GM12878 (cell line): Measurements from ENCODE around the gene SFR1. TPM values are rescaled to one million over a fixed set of nuclear protein-coding genes. Genes with fewer than 3 reads are reported as not detected.
A peak's percentile ranks its signal among the peaks of the same experiment; 100 is the strongest.

Experiments used
- BACH1 ChIP-seq: fragments of 450-650 bp; IDR thresholded peaks from 2 replicates; pipeline ENCODE4 v1.6.1; 2017; ENCODE audit warnings: mild to moderate bottlenecking, borderline replicate concordance
- CHD1 ChIP-seq: IDR thresholded peaks from 2 replicates; pipeline ENCODE4 v1.6.1; 2012; ENCODE audit warnings: low read depth, low read length, improper control_type of control experiment
- CREB1 ChIP-seq: IDR thresholded peaks from 2 replicates; pipeline ENCODE4 v1.6.1; 2012; ENCODE audit warnings: low read depth, mild to moderate bottlenecking, inconsistent platforms
- DPF2 ChIP-seq: fragments of 450-650 bp; IDR thresholded peaks from 2 replicates; pipeline ENCODE4 v1.6.1; 2017; ENCODE audit warnings: mild to moderate bottlenecking
- ESRRA ChIP-seq: IDR thresholded peaks from 2 replicates; pipeline ENCODE4 v1.6.1; 2012; ENCODE audit warnings: mild to moderate bottlenecking, low read length, improper control_type of control experiment
- FOXM1 ChIP-seq: IDR thresholded peaks from 2 replicates; pipeline ENCODE4 v1.6.1; 2012; ENCODE audit warnings: low read depth, mild to moderate bottlenecking, inconsistent platforms, low read length, moderate library complexity
- GABPA ChIP-seq: IDR thresholded peaks from 2 replicates; pipeline ENCODE4 v1.6.1; 2014; ENCODE audit warnings: antibody characterized with exemption, low read depth, mild to moderate bottlenecking, inconsistent platforms
- HCFC1 ChIP-seq: fragments of 150-350 bp; IDR thresholded peaks from 2 replicates; pipeline ENCODE4 v1.6.1; 2014; ENCODE audit warnings: low read length
- HDGF ChIP-seq: fragments of 450-650 bp; IDR thresholded peaks from 2 replicates; pipeline ENCODE4 v1.6.1; 2016; ENCODE audit warnings: antibody characterized with exemption
- HSF1 ChIP-seq: fragments of 150-350 bp; IDR thresholded peaks from 2 replicates; pipeline ENCODE4 v1.6.1; 2014; ENCODE audit warnings: mild to moderate bottlenecking, low read depth, low read length
- IKZF1 ChIP-seq: fragments of 450-650 bp; conservative IDR thresholded peaks from 2 replicates; pipeline ENCODE4 v1.6.1; 2017; ENCODE audit warnings: antibody characterized with exemption, mild to moderate bottlenecking
- MLLT1 ChIP-seq: fragments of 450-650 bp; IDR thresholded peaks from 2 replicates; pipeline ENCODE4 v1.6.1; 2016; ENCODE audit warnings: mild to moderate bottlenecking
- NFYB ChIP-seq: IDR thresholded peaks from 2 replicates; pipeline ENCODE4 v1.6.1; 2011; ENCODE audit warnings: low read depth, mild to moderate bottlenecking, low read length, improper control_type of control experiment, moderate library complexity; ENCODE audit not compliant: insufficient read depth
- RELA ChIP-seq: fragments of 450-650 bp; IDR thresholded peaks from 2 replicates; pipeline ENCODE4 v1.8.0; 2014; ENCODE audit warnings: borderline replicate concordance; ENCODE audit not compliant: partially characterized antibody
- SMARCA5 ChIP-seq: fragments of 450-650 bp; IDR thresholded peaks from 2 replicates; pipeline ENCODE4 v1.6.1; 2017; ENCODE audit warnings: mild to moderate bottlenecking
- SMC3 ChIP-seq: IDR thresholded peaks from 2 replicates; pipeline ENCODE4 v1.6.1; 2011; ENCODE audit warnings: low read length, improper control_type of control experiment, borderline replicate concordance
- TBL1XR1 ChIP-seq: IDR thresholded peaks from 2 replicates; pipeline ENCODE4 v1.6.1; 2012; ENCODE audit warnings: low read depth, low read length, improper control_type of control experiment
- USF2 ChIP-seq: IDR thresholded peaks from 2 replicates; pipeline ENCODE4 v1.6.1; 2011; ENCODE audit warnings: low read depth, low read length, improper control_type of control experiment, borderline replicate concordance
- YY1 ChIP-seq: IDR thresholded peaks from 2 replicates; pipeline ENCODE4 v1.6.1; 2011; ENCODE audit warnings: low read depth, mild to moderate bottlenecking, low read length
- ZBTB33 ChIP-seq: fragments of 450-650 bp; IDR thresholded peaks from 2 replicates; pipeline ENCODE4 v1.6.1; 2017; ENCODE audit warnings: mild to moderate bottlenecking
- ZNF592 ChIP-seq: fragments of 450-650 bp; IDR thresholded peaks from 2 replicates; pipeline ENCODE4 v1.6.1; 2017; ENCODE audit warnings: mild to moderate bottlenecking, moderate library complexity
- polyA plus RNA-seq, 11 experiments: library from polyadenylated mRNA; depleted of rRNA in 4 of 11; unstranded in 6 of 11; stranded (reverse) in 5 of 11; fragments of >200 nt; fragmentation: Nextera tagmentation in 4 of 11; fragmentation: Illumina TruSeq in 1 of 11; extraction: Ambion mirVana in 4 of 11; extraction: Trizol in 1 of 11; gene quantifications; 1 replicate in 1 of 11; 2 replicates in 10 of 11; pipeline versions ENCODE4 v1.2.1 to v1.2.3, GENCODE V29; 2011 to 2016; ENCODE audit warnings: inconsistent platforms in 2 of 11, missing spikeins in 2 of 11, low read depth in 1 of 11
- total RNA-seq, 4 experiments: library from RNA; depleted of rRNA in 3 of 4; stranded (reverse); fragments of >200 nt in 3 of 4; fragmentation: Illumina TruSeq in 1 of 4; extraction: Trizol in 1 of 4; gene quantifications; 2 replicates each; pipeline versions ENCODE4 v1.2.1 to v1.2.3, GENCODE V29; 2013 to 2021

The SFR1 gene
- total and polyA plus RNA-seq, 10 of the 15 experiments (the other 5 are each of a cell fraction or from before 2014, with no cell fraction given): 6.9 to 31.5 (median 14.9) TPM

- peak; percentile 92 for TF ChIP-seq YY1
- no peak; the same call in 1 of the 2 replicates for TF ChIP-seq DPF2
- 0 out of 2 replicates have a peak, but pooled peaks have one; percentile 41 for TF ChIP-seq CREB1
- peak; percentile 19; the same call in 1 of the 2 replicates for TF ChIP-seq BACH1
- TF ChIP-seq ZNF592: no peak
- no peak for TF ChIP-seq USF2
- 0 out of 2 replicates have a peak, but pooled peaks have one; percentile 39 for TF ChIP-seq TBL1XR1
- TF ChIP-seq NFYB: peak; percentile 87
- TF ChIP-seq ESRRA: peak; percentile 8; the same call in 1 of the 2 replicates
- peak; percentile 15; the same call in 1 of the 2 replicates for TF ChIP-seq HCFC1
- 0 out of 2 replicates have a peak, but pooled peaks have one; percentile 13 for TF ChIP-seq FOXM1
- 0 out of 2 replicates have a peak, but pooled peaks have one; percentile 75 for TF ChIP-seq SMARCA5
- no peak for TF ChIP-seq HSF1
- peak; percentile 27; the same call in 1 of the 2 replicates for TF ChIP-seq SMC3
- peak; percentile 36 for TF ChIP-seq RELA
- no peak for TF ChIP-seq ZBTB33
- TF ChIP-seq CHD1: no peak
- no peak for TF ChIP-seq GABPA
- TF ChIP-seq MLLT1: no peak; the same call in 1 of the 2 replicates
- peak; percentile 94 for TF ChIP-seq HDGF
- peak; percentile 86 for TF ChIP-seq IKZF1
Observed at GRCh38 chr10:104121485-104122224, at the start of gene SFR1 (continued).
